Metanephros (tissue), 1 donor: ENCODE measurements around the gene TPM1. TPM values are rescaled to one million over a fixed set of nuclear protein-coding genes. Genes with fewer than 3 reads are reported as not detected.

Source experiments
- total RNA-seq: library from RNA; depleted of rRNA; stranded (reverse); fragments of >200 nt; gene quantifications from one replicate; pipeline ENCODE4 v1.2.3, GENCODE V29; 2014

TPM1 gene
- total RNA-seq: 561 TPM

GRCh38 chr15:63041974-63042876 lies at the start of gene TPM1:
TPM1 (plus strand) TSS chr15:63042747; CDS start chr15:63042830, 83 bp downstream.

Other genes starting within 250 kb of the TPM1 start
- gene LACTB, start 79.1 kb downstream of the TPM1 start, total RNA-seq: 11.8 TPM
- gene RPS27L, start 114.7 kb downstream of the TPM1 start, total RNA-seq: 41.8 TPM
- 29.0 TPM for gene RAB8B, start 146.9 kb downstream of the TPM1 start, total RNA-seq
- 18.2 TPM for gene APH1B, start 234.9 kb downstream of the TPM1 start, total RNA-seq